ENCODE measurements around the gene GIGYF1. TPM values are rescaled to one million over a fixed set of nuclear protein-coding genes. Genes with fewer than 3 reads are reported as not detected.

The GIGYF1 gene
- total and polyA plus RNA-seq, 2 experiments from 2014 or later = 14.0 to 53.2 TPM

- Histone ChIP-seq H3K4me3 (no peak overlapping the region), H3K4me1 (ENCODE audit: low read depth) (no peaks in the 10 kb centered on the region), H3K36me3 (peaks cover 49% of the 10 kb centered on the region), H3K9me3 (ENCODE audit: low read depth) (no peaks in the 10 kb centered on the region), H3K27ac (no peak overlapping the region), H3K27me3 (no peaks in the 10 kb centered on the region)
- DNase-seq (ENCODE audit: low read depth in 1 of 2, low spot score in 1 of 2) = no peak
- TF ChIP-seq, protein P1, sequence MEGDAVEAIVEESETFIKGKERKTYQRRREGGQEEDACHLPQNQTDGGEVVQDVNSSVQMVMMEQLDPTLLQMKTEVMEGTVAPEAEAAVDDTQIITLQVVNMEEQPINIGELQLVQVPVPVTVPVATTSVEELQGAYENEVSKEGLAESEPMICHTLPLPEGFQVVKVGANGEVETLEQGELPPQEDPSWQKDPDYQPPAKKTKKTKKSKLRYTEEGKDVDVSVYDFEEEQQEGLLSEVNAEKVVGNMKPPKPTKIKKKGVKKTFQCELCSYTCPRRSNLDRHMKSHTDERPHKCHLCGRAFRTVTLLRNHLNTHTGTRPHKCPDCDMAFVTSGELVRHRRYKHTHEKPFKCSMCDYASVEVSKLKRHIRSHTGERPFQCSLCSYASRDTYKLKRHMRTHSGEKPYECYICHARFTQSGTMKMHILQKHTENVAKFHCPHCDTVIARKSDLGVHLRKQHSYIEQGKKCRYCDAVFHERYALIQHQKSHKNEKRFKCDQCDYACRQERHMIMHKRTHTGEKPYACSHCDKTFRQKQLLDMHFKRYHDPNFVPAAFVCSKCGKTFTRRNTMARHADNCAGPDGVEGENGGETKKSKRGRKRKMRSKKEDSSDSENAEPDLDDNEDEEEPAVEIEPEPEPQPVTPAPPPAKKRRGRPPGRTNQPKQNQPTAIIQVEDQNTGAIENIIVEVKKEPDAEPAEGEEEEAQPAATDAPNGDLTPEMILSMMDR (IDR thresholded peaks at IDR 0.05; ENCODE audit: low read depth, low read length) = no peak
Observed at GRCh38 chr7:100685049-100685605, 8.9 kb downstream of the GIGYF1 start.

DNA sequence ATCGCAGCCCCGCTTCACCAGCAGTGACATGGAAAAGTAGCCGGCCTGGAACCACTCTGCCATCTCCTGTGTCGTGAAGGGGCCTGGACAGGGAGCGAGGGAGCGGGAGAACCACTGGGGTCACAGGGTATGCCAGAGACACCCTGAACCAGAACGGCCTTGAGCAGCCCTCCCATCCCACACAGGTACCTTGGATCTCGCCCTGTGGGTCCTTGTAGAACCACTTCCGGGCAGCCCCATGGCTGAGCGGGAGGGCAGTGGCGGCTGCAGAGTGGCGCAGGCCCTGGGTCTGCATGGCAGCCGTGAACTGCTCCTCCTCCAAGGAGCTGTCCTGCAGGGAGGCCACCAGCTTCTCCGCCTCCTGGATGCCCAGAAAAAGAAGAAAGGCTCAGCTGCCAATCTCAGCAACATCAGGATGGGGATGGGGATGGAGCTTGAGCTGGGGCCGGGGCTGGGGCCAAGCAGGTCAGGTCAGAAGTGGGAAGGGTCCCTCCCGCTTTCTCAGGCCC lies 9.5 kb downstream of the GIGYF1 start:
- TF ChIP-seq, protein P1 (IDR thresholded peaks at IDR 0.05; ENCODE audit: low read depth, low read length) = no peak
- Histone ChIP-seq H3K9me3 (ENCODE audit: low read depth) (no peaks in the 10 kb centered on the region), H3K27me3 (no peaks in the 10 kb centered on the region), H3K36me3 (peaks cover 49% of the 10 kb centered on the region), H3K27ac (no peak overlapping the region), H3K4me1 (ENCODE audit: low read depth) (no peaks in the 10 kb centered on the region), H3K4me3 (no peak overlapping the region)
- no peak for DNase-seq (ENCODE audit: low read depth in 1 of 2, low spot score in 1 of 2)

- no peak for DNase-seq (ENCODE audit: low read depth in 1 of 2, low spot score in 1 of 2)
- Histone ChIP-seq H3K36me3 (peaks cover 54% of the 10 kb centered on the region), H3K4me3 (no peak overlapping the region), H3K9me3 (ENCODE audit: low read depth) (no peaks in the 10 kb centered on the region), H3K27me3 (no peaks in the 10 kb centered on the region), H3K27ac (no peak overlapping the region), H3K4me1 (ENCODE audit: low read depth) (no peaks in the 10 kb centered on the region)
- TF ChIP-seq, protein P1 (IDR thresholded peaks at IDR 0.05; ENCODE audit: low read depth, low read length) = no peak
Observed at GRCh38 chr7:100683659-100684533, 10.2 kb downstream of the GIGYF1 start.

DNA sequence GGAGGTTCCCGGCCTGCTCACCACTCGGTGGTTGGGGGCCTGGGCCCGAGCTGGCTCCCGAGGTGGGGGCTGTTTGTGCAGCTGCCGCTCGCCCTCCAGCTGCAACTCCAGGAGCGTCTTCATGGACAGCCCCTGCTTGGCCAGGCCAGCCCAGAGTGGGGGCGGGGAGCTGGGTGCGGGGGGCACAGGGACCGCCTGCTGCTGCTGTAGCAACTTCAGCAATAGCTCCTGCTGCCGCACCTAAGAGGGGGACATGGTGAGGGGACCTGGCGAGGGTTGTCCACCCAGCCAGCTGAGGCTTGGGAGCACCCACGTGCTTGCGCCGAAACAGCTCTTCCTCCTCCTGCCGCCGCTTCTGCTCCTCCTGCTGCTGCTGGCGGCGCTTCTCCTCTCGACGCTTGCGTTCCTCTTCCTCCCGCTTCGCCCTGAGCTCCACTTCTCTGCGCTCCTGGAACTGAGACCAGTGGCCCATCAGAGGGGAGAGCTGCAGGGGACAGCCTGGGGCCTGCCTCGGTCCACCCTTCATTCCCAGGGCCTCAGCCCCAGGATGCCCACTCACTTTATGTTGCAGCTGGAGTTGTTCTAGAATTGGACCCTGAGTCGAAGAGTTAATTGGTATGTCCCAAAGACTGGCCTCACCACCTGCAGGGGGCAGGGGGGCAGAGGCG lies 10.9 kb downstream of the GIGYF1 start:
- DNase-seq (ENCODE audit: low read depth in 1 of 2, low spot score in 1 of 2) = no peak
- TF ChIP-seq, protein P1 (IDR thresholded peaks at IDR 0.05; ENCODE audit: low read depth, low read length) = no peak
- H3K4me3 ChIP-seq = no peak overlapping the region
- no peaks in the 10 kb centered on the region for H3K4me1 ChIP-seq (ENCODE audit: low read depth)
- no peaks in the 10 kb centered on the region for H3K9me3 ChIP-seq (ENCODE audit: low read depth)
- H3K36me3 ChIP-seq = peaks cover 60% of the 10 kb centered on the region
- H3K27ac ChIP-seq = no peak overlapping the region
- H3K27me3 ChIP-seq = no peaks in the 10 kb centered on the region

- H3K36me3 ChIP-seq = peaks cover 60% of the 10 kb centered on the region
- TF ChIP-seq, protein P1 (IDR thresholded peaks at IDR 0.05; ENCODE audit: low read depth, low read length) = no peak
Observed at GRCh38 chr7:100682228-100682741, 11.8 kb downstream of the GIGYF1 start.

More at GRCh38 chr7:100682228-100682741, 11.8 kb downstream of the GIGYF1 start:
- H3K27me3 ChIP-seq = no peaks in the 10 kb centered on the region
- no peaks in the 10 kb centered on the region for H3K9me3 ChIP-seq (ENCODE audit: low read depth)
- no peak for DNase-seq (ENCODE audit: low read depth in 1 of 2, low spot score in 1 of 2)
- H3K27ac ChIP-seq = no peak overlapping the region
- H3K4me3 ChIP-seq = no peak overlapping the region
- H3K4me1 ChIP-seq (ENCODE audit: low read depth) = no peaks in the 10 kb centered on the region
